Astrocyte of the spinal cord (primary cell): Measurements from ENCODE around the gene TEN1.
A peak's percentile ranks its signal among the peaks of the same experiment; 100 is the strongest.

ENCODE experiments used
- DNase-seq: peaks from one replicate; pipeline ENCODE4 v3.0.0; 2011; ENCODE audit warnings: low read depth, low spot score
- H3K4me3 ChIP-seq: 2 replicates; pipeline ENCODE4 v1.5.1; 2011; ENCODE audit warnings: low read depth, mild to moderate bottlenecking, low read length, moderate library complexity
- CTCF ChIP-seq: IDR thresholded peaks from 2 replicates; pipeline ENCODE4 v1.5.1; 2012; ENCODE audit warnings: low read depth, mild to moderate bottlenecking, low read length, inconsistent platforms
- in situ Hi-C: cut with HindIII; loops from 2 replicates; pipeline ENCODE4 v1.10.0; 2017; ENCODE audit warnings: low sequenced_read_pairs

The TEN1 gene

GRCh38 chr17:76046064-76046463, 67.0 kb downstream of the TEN1 start:
- in situ Hi-C loops, result no loop called here
- TF ChIP-seq CTCF, result no peak
- no peak overlapping the region for H3K4me3 ChIP-seq
- no peak for DNase-seq

- in situ Hi-C loops, result no loop called here
- no peak for DNase-seq
- no peak for TF ChIP-seq CTCF
- no peak overlapping the region for H3K4me3 ChIP-seq
Measured at GRCh38 chr17:76048025-76048605, 69.1 kb downstream of the TEN1 start.

GRCh38 chr17:76048711-76049110, 69.7 kb downstream of the TEN1 start:
- in situ Hi-C loops, result no loop called here
- DNase-seq, result peak; percentile 58
- TF ChIP-seq CTCF, result no peak
- H3K4me3 ChIP-seq, result no peak overlapping the region

- in situ Hi-C loops, result no loop called here
- no peak overlapping the region for H3K4me3 ChIP-seq
- TF ChIP-seq CTCF, result no peak
- no peak for DNase-seq
Measured at GRCh38 chr17:76049239-76049638, 70.2 kb downstream of the TEN1 start.

- H3K4me3 ChIP-seq, result no peak overlapping the region
- in situ Hi-C loops, result no loop called here
- no peak for DNase-seq
- no peak for TF ChIP-seq CTCF
Measured at GRCh38 chr17:76049836-76050537, 70.9 kb downstream of the TEN1 start.
